Astrocyte (in vitro differentiated cells and primary cell): ENCODE results near the gene AFMID. TPM values are rescaled to one million over a fixed set of nuclear protein-coding genes. Genes with fewer than 3 reads are reported as not detected.

Source experiments
- DNase-seq: peaks from one replicate; pipeline ENCODE4 v3.0.0-alpha.2; 2010; ENCODE audit warnings: low read depth
- FAIRE-seq: peaks from 2 replicates; lab custom pipeline; 2011; peaks lifted over from hg19 to GRCh38; lab: Jason Lieb, UNC
- H2AFZ ChIP-seq: 2 replicates; pipeline ENCODE4 v1.6.0; 2012; ENCODE audit warnings: low read depth, low read length, inconsistent platforms
- H3K27ac ChIP-seq: 2 replicates; pipeline ENCODE4 v1.5.1; 2011; ENCODE audit warnings: low read depth, low read length, inconsistent platforms
- H3K27me3 ChIP-seq: 2 replicates; pipeline ENCODE4 v1.6.0; 2011; ENCODE audit warnings: low read length, inconsistent platforms; ENCODE audit not compliant: insufficient read depth
- H3K36me3 ChIP-seq: 2 replicates; pipeline ENCODE4 v1.5.1; 2011; ENCODE audit warnings: low read length, inconsistent platforms; ENCODE audit not compliant: insufficient read depth
- H3K4me1 ChIP-seq: 2 replicates; pipeline ENCODE4 v1.5.1; 2011; ENCODE audit warnings: low read length, inconsistent platforms; ENCODE audit not compliant: insufficient read depth
- H3K4me2 ChIP-seq: 2 replicates; pipeline ENCODE4 v1.6.0; 2012; ENCODE audit warnings: low read length, inconsistent platforms
- H3K4me3 ChIP-seq: 2 replicates; pipeline ENCODE4 v1.5.1; 2011; ENCODE audit warnings: low read depth, mild to moderate bottlenecking, low read length, inconsistent platforms; ENCODE audit not compliant: insufficient read depth
- H3K79me2 ChIP-seq: 2 replicates; pipeline ENCODE4 v1.6.0; 2012; ENCODE audit warnings: mild to moderate bottlenecking, low read length, inconsistent platforms; ENCODE audit not compliant: insufficient read depth
- H3K9ac ChIP-seq: 2 replicates; pipeline ENCODE4 v1.6.0; 2012; ENCODE audit warnings: mild to moderate bottlenecking, low read length, inconsistent platforms
- H3K9me3 ChIP-seq: 2 replicates; pipeline ENCODE4 v1.5.1; 2012; ENCODE audit warnings: low read depth, mild to moderate bottlenecking, low read length, inconsistent platforms; ENCODE audit not compliant: insufficient read depth
- H4K20me1 ChIP-seq: 2 replicates; pipeline ENCODE4 v1.6.0; 2012; ENCODE audit warnings: low read length, inconsistent platforms; ENCODE audit not compliant: insufficient read depth
- H3K27ac Mint-ChIP-seq: one replicate; pipeline ENCODE4 v1.8.0; 2021; ENCODE audit warnings: mild to moderate bottlenecking, mixed read lengths; ENCODE audit not compliant: unreplicated experiment
- H3K27me3 Mint-ChIP-seq: one replicate; pipeline ENCODE4 v1.8.0; 2021; ENCODE audit warnings: low read depth, mixed read lengths; ENCODE audit not compliant: unreplicated experiment
- H3K36me3 Mint-ChIP-seq: one replicate; pipeline ENCODE4 v1.8.0; 2021; ENCODE audit warnings: low read depth, mixed read lengths; ENCODE audit not compliant: unreplicated experiment
- H3K4me1 Mint-ChIP-seq: one replicate; pipeline ENCODE4 v1.8.0; 2021; ENCODE audit warnings: low read depth, mixed read lengths; ENCODE audit not compliant: unreplicated experiment
- H3K4me3 Mint-ChIP-seq: one replicate; pipeline ENCODE4 v1.8.0; 2021; ENCODE audit warnings: mild to moderate bottlenecking, moderate library complexity, mixed read lengths; ENCODE audit not compliant: unreplicated experiment
- H3K9me3 Mint-ChIP-seq: one replicate; pipeline ENCODE4 v1.8.0; 2021; ENCODE audit warnings: mild to moderate bottlenecking, mixed read lengths; ENCODE audit not compliant: unreplicated experiment
- CTCF ChIP-seq: IDR thresholded peaks from 2 replicates; pipeline ENCODE4 v1.5.1; 2011; ENCODE audit warnings: low read depth, mild to moderate bottlenecking, inconsistent platforms, low read length, moderate library complexity; ENCODE audit not compliant: insufficient read depth
- EZH2 ChIP-seq: IDR thresholded peaks from 2 replicates; pipeline ENCODE4 v1.6.1; 2012; ENCODE audit warnings: mild to moderate bottlenecking, low read length, inconsistent platforms; ENCODE audit not compliant: insufficient read depth
- total RNA-seq: library from RNA; stranded (reverse); gene quantifications from 2 replicates; pipeline ENCODE4 v1.2.1, GENCODE V29; 2021

The AFMID gene
- total RNA-seq, 1 donor from 2014 or later: 53.7 TPM

GRCh38 chr17:78196716-78197115 lies 9.6 kb downstream of the AFMID start:
- no peaks in the 10 kb centered on the region for H3K36me3 ChIP-seq
- Mint-ChIP-seq H3K27ac (peak overlapping the region; percentile 12), H3K4me3 (no peak overlapping the region), H3K36me3 (peaks cover 17% of the 10 kb centered on the region), H3K4me1 (peaks cover 19% of the 10 kb centered on the region), H3K27me3 (no peaks in the 10 kb centered on the region), H3K9me3 (no peaks in the 10 kb centered on the region)
- TF ChIP-seq EZH2: no peak
- no peak for TF ChIP-seq CTCF
- no peaks in the 10 kb centered on the region for H3K9me3 ChIP-seq
- no peak overlapping the region for H3K27ac ChIP-seq
- no peaks in the 10 kb centered on the region for H3K27me3 ChIP-seq
- DNase-seq: no peak
- no peaks in the 10 kb centered on the region for H3K79me2 ChIP-seq
- peaks cover 8% of the 10 kb centered on the region for H3K4me1 ChIP-seq
- H3K4me3 ChIP-seq: no peak overlapping the region
- FAIRE-seq: no peak
- H4K20me1 ChIP-seq: no peaks in the 10 kb centered on the region
- H3K4me2 ChIP-seq: no peak overlapping the region
- H2AFZ ChIP-seq: no peak overlapping the region
- H3K9ac ChIP-seq: no peak overlapping the region

- Histone ChIP-seq H3K4me2 (no peak overlapping the region), H3K9ac (no peak overlapping the region), H3K4me3 (no peak overlapping the region), H3K36me3 (no peaks in the 10 kb centered on the region), H3K79me2 (no peaks in the 10 kb centered on the region), H3K9me3 (no peaks in the 10 kb centered on the region), H2AFZ (no peak overlapping the region), H3K4me1 (peaks cover 8% of the 10 kb centered on the region), H3K27me3 (no peaks in the 10 kb centered on the region), H4K20me1 (no peaks in the 10 kb centered on the region), H3K27ac (no peak overlapping the region)
- no peaks in the 10 kb centered on the region for H3K27me3 Mint-ChIP-seq
- DNase-seq (no peak), FAIRE-seq (no peak)
- no peak overlapping the region for H3K4me3 Mint-ChIP-seq
- H3K36me3 Mint-ChIP-seq: peaks cover 17% of the 10 kb centered on the region
- no peak overlapping the region for H3K27ac Mint-ChIP-seq
- TF ChIP-seq CTCF (no peak), EZH2 (no peak)
- H3K4me1 Mint-ChIP-seq: peaks cover 19% of the 10 kb centered on the region
- H3K9me3 Mint-ChIP-seq: no peaks in the 10 kb centered on the region
Measured at GRCh38 chr17:78197147-78197832, 10.1 kb downstream of the AFMID start.

- no peaks in the 10 kb centered on the region for H3K27me3 ChIP-seq
- Mint-ChIP-seq H3K9me3 (peaks cover 2% of the 10 kb centered on the region), H3K36me3 (peaks cover 17% of the 10 kb centered on the region), H3K4me1 (peaks cover 19% of the 10 kb centered on the region), H3K4me3 (no peak overlapping the region), H3K27ac (no peak overlapping the region), H3K27me3 (no peaks in the 10 kb centered on the region)
- H3K9me3 ChIP-seq: no peaks in the 10 kb centered on the region
- H3K36me3 ChIP-seq: no peaks in the 10 kb centered on the region
- H3K4me3 ChIP-seq: no peak overlapping the region
- DNase-seq (no peak), FAIRE-seq (no peak)
- no peaks in the 10 kb centered on the region for H3K79me2 ChIP-seq
- H3K4me1 ChIP-seq: peaks cover 8% of the 10 kb centered on the region
- no peak overlapping the region for H3K9ac ChIP-seq
- H2AFZ ChIP-seq: no peak overlapping the region
- H3K27ac ChIP-seq: no peak overlapping the region
- H4K20me1 ChIP-seq: no peaks in the 10 kb centered on the region
- no peak for TF ChIP-seq EZH2
- no peak overlapping the region for H3K4me2 ChIP-seq
Measured at GRCh38 chr17:78200451-78200850, 13.3 kb downstream of the AFMID start.
